ENCODE data around the gene SUN1.

- TF ChIP-seq YY1 (IDR thresholded peaks at IDR 0.05) = no peak
- no peak for TF ChIP-seq GABPA (IDR thresholded peaks at IDR 0.05 in 1 of 2, conservative IDR thresholded peaks at IDR 0.05 in 1 of 2)
- no peak for TF ChIP-seq CTCF (IDR thresholded peaks at IDR 0.05; ENCODE audit: low read depth, low read length, missing input control)
- no peak for TF ChIP-seq EGR1 (IDR thresholded peaks at IDR 0.05; ENCODE audit: low read depth in 2 of 2)
- TF ChIP-seq RXRA (IDR thresholded peaks at IDR 0.05) = peak in 1 of 2 donors; percentile 12
- no peak for TF ChIP-seq JUND (IDR thresholded peaks at IDR 0.05)
These were observed 28.9 kb downstream of the SUN1 start for GRCh38 chr7:861222-861621.
